ENCODE data around the gene GPC6. TPM values are rescaled to one million over a fixed set of nuclear protein-coding genes. Genes with fewer than 3 reads are reported as not detected.

Gene GPC6
- total RNA-seq, 2 experiments from 2014 or later: not detected

DNA sequence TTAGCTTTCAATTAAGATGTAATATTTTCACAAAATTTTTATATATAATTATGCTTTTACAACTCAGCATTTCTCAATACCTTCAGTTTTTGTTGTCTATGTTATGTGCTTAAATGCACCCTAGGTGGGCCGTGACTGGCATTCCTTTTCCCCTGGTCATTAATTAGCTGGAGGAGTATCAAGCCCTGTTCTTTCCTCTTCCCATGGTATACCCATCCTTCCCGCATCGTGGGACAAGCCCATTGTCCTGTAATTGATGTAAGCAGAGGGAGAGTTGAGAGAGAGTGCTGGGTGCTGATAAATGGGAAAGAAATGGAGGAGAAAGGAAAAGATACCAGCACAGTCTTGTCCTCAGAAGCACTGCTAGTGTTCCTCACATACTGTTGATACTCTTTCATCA lies 591.7 kb downstream of the GPC6 start:
- no peak for TF ChIP-seq CTCF (conservative IDR thresholded peaks at IDR 0.05; ENCODE audit: low read length)
- no peak for TF ChIP-seq EZH2phosphoT487 (IDR thresholded peaks at IDR 0.05; ENCODE audit: borderline replicate concordance, low read depth, low read length)
- POLR2A ChIA-PET: no interaction called here
- DNase-seq (ENCODE audit: low spot score): no peak
- Histone ChIP-seq H3K36me3 (ENCODE audit: insufficient read depth, low read length) (no peaks in the 10 kb centered on the region), H3K27ac (ENCODE audit: low read depth, low read length, poor library complexity, severe bottlenecking) (no peak overlapping the region), H3K4me2 (ENCODE audit: low read length) (no peak overlapping the region), H2AFZ (ENCODE audit: low read length) (no peak overlapping the region), H3K4me1 (ENCODE audit: insufficient read depth, low read length, poor library complexity, severe bottlenecking) (no peaks in the 10 kb centered on the region), H3K9me2 (ENCODE audit: insufficient read depth, low read length) (no peaks in the 10 kb centered on the region), H3K79me2 (ENCODE audit: insufficient read depth, low read depth, low read length) (no peaks in the 10 kb centered on the region), H4K20me1 (ENCODE audit: insufficient read depth, low read length) (no peaks in the 10 kb centered on the region), H3K9me3 (ENCODE audit: low read length) (no peaks in the 10 kb centered on the region), H3K4me3 (ENCODE audit: low read depth, low read length, poor library complexity, severe bottlenecking) (no peak overlapping the region)
- intact Hi-C loops (cut with micrococcal nuclease; ENCODE audit: unreplicated experiment): no loop called here
- BruUV-seq (replicated peaks): no TSS peak
- CTCF ChIA-PET (ENCODE audit: unreplicated experiment): no interaction called here

DNA sequence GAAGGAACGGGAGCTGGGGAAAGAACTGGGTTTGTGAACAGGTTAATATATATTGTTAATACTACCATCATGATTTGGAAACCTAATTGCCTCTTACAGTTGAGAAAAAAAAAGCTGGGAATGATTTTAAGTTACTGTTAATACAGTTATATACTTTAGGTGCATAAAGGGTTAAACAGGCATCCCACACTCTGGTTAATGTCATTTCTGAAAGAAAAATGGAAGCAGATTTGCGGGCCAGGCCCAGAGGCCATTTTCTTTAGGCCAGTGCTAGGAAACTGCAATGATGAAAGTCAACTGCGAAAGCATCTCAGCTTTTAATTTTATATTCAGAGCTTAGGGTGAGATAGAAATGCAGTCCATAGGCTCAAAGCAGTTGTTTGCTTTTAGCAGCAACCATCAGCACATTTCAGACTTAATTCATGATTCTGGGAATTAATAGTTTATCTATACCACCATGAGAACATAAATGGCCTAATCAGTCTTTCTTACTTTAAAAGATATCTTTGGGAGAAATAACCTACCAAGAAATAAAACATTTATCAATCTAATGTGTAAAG lies 592.8 kb downstream of the GPC6 start:
- Histone ChIP-seq H2AFZ (ENCODE audit: low read length) (no peak overlapping the region), H3K36me3 (ENCODE audit: insufficient read depth, low read length) (no peaks in the 10 kb centered on the region), H3K4me2 (ENCODE audit: low read length) (no peak overlapping the region), H3K9me3 (ENCODE audit: low read length) (no peaks in the 10 kb centered on the region), H3K4me3 (ENCODE audit: low read depth, low read length, poor library complexity, severe bottlenecking) (no peak overlapping the region), H3K27ac (ENCODE audit: low read depth, low read length, poor library complexity, severe bottlenecking) (no peak overlapping the region), H3K4me1 (ENCODE audit: insufficient read depth, low read length, poor library complexity, severe bottlenecking) (no peaks in the 10 kb centered on the region), H3K79me2 (ENCODE audit: insufficient read depth, low read depth, low read length) (no peaks in the 10 kb centered on the region), H3K9me2 (ENCODE audit: insufficient read depth, low read length) (no peaks in the 10 kb centered on the region), H4K20me1 (ENCODE audit: insufficient read depth, low read length) (no peaks in the 10 kb centered on the region)
- no TSS peak for BruUV-seq (replicated peaks)
- POLR2A ChIA-PET: no interaction called here
- intact Hi-C loops (cut with micrococcal nuclease; ENCODE audit: unreplicated experiment): no loop called here
- CTCF ChIA-PET (ENCODE audit: unreplicated experiment): no interaction called here
- TF ChIP-seq EZH2phosphoT487 (IDR thresholded peaks at IDR 0.05; ENCODE audit: borderline replicate concordance, low read depth, low read length) (no peak), CTCF (conservative IDR thresholded peaks at IDR 0.05; ENCODE audit: low read length) (no peak)
- DNase-seq (ENCODE audit: low spot score): no peak

DNA sequence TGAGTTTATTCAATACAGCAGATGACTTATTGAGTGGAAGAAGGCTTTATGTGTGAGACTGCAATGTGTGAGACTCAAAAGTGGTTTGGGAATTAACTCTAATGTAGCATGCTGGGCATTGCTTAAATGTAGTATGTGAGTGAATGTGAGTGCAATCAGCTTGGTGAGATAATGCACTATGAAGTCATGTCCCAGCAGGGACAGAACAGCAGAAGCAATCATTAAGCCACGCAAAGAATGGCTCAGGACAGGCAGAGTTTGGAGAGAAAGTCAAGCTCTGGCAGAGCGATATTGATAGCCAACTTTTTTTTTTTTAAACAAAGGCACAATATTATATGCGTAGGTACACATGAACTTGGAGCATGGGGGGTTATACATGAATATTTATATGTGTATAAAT lies 597.7 kb downstream of the GPC6 start:
- DNase-seq (ENCODE audit: low spot score): no peak
- H4K20me1 ChIP-seq (ENCODE audit: insufficient read depth, low read length): no peaks in the 10 kb centered on the region
- no peak overlapping the region for H3K4me2 ChIP-seq (ENCODE audit: low read length)
- ChIA-PET POLR2A (no interaction called here), CTCF (ENCODE audit: unreplicated experiment) (no interaction called here)
- H3K4me1 ChIP-seq (ENCODE audit: insufficient read depth, low read length, poor library complexity, severe bottlenecking): no peaks in the 10 kb centered on the region
- no peak overlapping the region for H2AFZ ChIP-seq (ENCODE audit: low read length)
- no peak overlapping the region for H3K27ac ChIP-seq (ENCODE audit: low read depth, low read length, poor library complexity, severe bottlenecking)
- TF ChIP-seq CTCF (conservative IDR thresholded peaks at IDR 0.05; ENCODE audit: low read length): no peak
- TF ChIP-seq EZH2phosphoT487 (IDR thresholded peaks at IDR 0.05; ENCODE audit: borderline replicate concordance, low read depth, low read length): no peak
- H3K4me3 ChIP-seq (ENCODE audit: low read depth, low read length, poor library complexity, severe bottlenecking): no peak overlapping the region
- intact Hi-C loops (cut with micrococcal nuclease; ENCODE audit: unreplicated experiment): no loop called here
- no peaks in the 10 kb centered on the region for H3K9me3 ChIP-seq (ENCODE audit: low read length)
- no peaks in the 10 kb centered on the region for H3K79me2 ChIP-seq (ENCODE audit: insufficient read depth, low read depth, low read length)
- BruUV-seq (replicated peaks): no TSS peak
- no peaks in the 10 kb centered on the region for H3K36me3 ChIP-seq (ENCODE audit: insufficient read depth, low read length)
- no peaks in the 10 kb centered on the region for H3K9me2 ChIP-seq (ENCODE audit: insufficient read depth, low read length)

Data from OCI-LY7 (cell line).